Fibroblast of mammary gland (primary cell): Measurements from ENCODE around the gene RTL5.

Experiments used
- DNase-seq: peaks from one replicate; pipeline ENCODE4 v3.0.0-alpha.2; 2010; ENCODE audit warnings: low read depth
- H3K4me3 ChIP-seq: 2 replicates; pipeline ENCODE4 v1.5.1; 2011; ENCODE audit warnings: low read depth, mild to moderate bottlenecking, low read length, moderate library complexity; ENCODE audit not compliant: control insufficient read depth
- CTCF ChIP-seq: conservative IDR thresholded peaks from 2 replicates; pipeline ENCODE4 v1.5.1; 2011; ENCODE audit warnings: low read depth, low read length, inconsistent platforms; ENCODE audit not compliant: control insufficient read depth, insufficient read depth

The RTL5 gene

GRCh38 chrX:72141372-72142004 is 9.8 kb upstream of the RTL5 start:
- TF ChIP-seq CTCF: no peak
- DNase-seq: no peak

GRCh38 chrX:72139538-72139937 is 7.8 kb upstream of the RTL5 start:
- no peak for DNase-seq
- no peak for TF ChIP-seq CTCF

More at GRCh38 chrX:72141372-72142004, 9.8 kb upstream of the RTL5 start:
- no peak overlapping the region for H3K4me3 ChIP-seq

GRCh38 chrX:72137846-72138495 is 6.3 kb upstream of the RTL5 start:
- DNase-seq: no peak
- no peak for TF ChIP-seq CTCF

More at GRCh38 chrX:72139538-72139937, 7.8 kb upstream of the RTL5 start:
- H3K4me3 ChIP-seq: no peak overlapping the region

GRCh38 chrX:72133851-72134546 is 2.3 kb upstream of the RTL5 start:
- TF ChIP-seq CTCF: no peak
- DNase-seq: no peak

More at GRCh38 chrX:72137846-72138495, 6.3 kb upstream of the RTL5 start:
- H3K4me3 ChIP-seq: no peak overlapping the region

GRCh38 chrX:72132456-72132855 is 741 bp upstream of the RTL5 start:
- peak overlapping the region; percentile 29 for H3K4me3 ChIP-seq
- DNase-seq: no peak
- TF ChIP-seq CTCF: no peak

More at GRCh38 chrX:72133851-72134546, 2.3 kb upstream of the RTL5 start:
- no peak overlapping the region for H3K4me3 ChIP-seq

- no peak for DNase-seq
- peak overlapping the region; percentile 45 for H3K4me3 ChIP-seq
- no peak for TF ChIP-seq CTCF
Measured at GRCh38 chrX:72130762-72131250, 909 bp downstream of the RTL5 start.
